Measurements from ENCODE around the gene ARSH.

- TF ChIP-seq, protein P1, sequence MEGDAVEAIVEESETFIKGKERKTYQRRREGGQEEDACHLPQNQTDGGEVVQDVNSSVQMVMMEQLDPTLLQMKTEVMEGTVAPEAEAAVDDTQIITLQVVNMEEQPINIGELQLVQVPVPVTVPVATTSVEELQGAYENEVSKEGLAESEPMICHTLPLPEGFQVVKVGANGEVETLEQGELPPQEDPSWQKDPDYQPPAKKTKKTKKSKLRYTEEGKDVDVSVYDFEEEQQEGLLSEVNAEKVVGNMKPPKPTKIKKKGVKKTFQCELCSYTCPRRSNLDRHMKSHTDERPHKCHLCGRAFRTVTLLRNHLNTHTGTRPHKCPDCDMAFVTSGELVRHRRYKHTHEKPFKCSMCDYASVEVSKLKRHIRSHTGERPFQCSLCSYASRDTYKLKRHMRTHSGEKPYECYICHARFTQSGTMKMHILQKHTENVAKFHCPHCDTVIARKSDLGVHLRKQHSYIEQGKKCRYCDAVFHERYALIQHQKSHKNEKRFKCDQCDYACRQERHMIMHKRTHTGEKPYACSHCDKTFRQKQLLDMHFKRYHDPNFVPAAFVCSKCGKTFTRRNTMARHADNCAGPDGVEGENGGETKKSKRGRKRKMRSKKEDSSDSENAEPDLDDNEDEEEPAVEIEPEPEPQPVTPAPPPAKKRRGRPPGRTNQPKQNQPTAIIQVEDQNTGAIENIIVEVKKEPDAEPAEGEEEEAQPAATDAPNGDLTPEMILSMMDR (IDR thresholded peaks at IDR 0.05) = no peak
- TF ChIP-seq POLR2AphosphoS5 (IDR thresholded peaks at IDR 0.05) = no peak
Measured at GRCh38 chrX:3010532-3010931, 4.2 kb downstream of the ARSH start.
